PC-3 (cell line): ENCODE measurements around the gene FKBP9. TPM values are rescaled to one million over a fixed set of nuclear protein-coding genes. Genes with fewer than 3 reads are reported as not detected.

Experiments used
- ATAC-seq: fragments of 200-7000 bp; cut with Tn5 transposase; 2 replicates; pipeline ENCODE4 v1.9.1; 2020; ENCODE audit warnings: mild to moderate bottlenecking, moderate library complexity
- BruUV-seq: library from RNA; stranded (reverse); fragments of 400-500 nt; replicated peaks from 2 replicates; lab custom pipeline; 2021; lab: Mats Ljungman, UMichigan
- CTCF ChIA-PET: fragments of 300-600 bp; sonication (Branson Sonifier 250); formaldehyde crosslinking; loops from one replicate; lab custom pipeline; 2022; ENCODE audit warnings: antibody characterized with exemption; lab: Charles Lee
- POLR2A ChIA-PET: fragments of 300-600 bp; sonication (Branson Sonifier 250); formaldehyde crosslinking; loops from one replicate; lab custom pipeline; 2022; ENCODE audit warnings: antibody characterized with exemption; ENCODE audit not compliant: unreplicated experiment; lab: Charles Lee
- DNase-seq: peaks from one replicate; pipeline ENCODE4 v3.0.0-alpha.2; 2015
- H2AFZ ChIP-seq: fragments of 300-600 bp; sonication (generic); 2 replicates; pipeline ENCODE4 v1.6.0; 2016; ENCODE audit warnings: antibody characterized with exemption, low read length
- H3F3A ChIP-seq: fragments of 300-600 bp; sonication (generic); one replicate; pipeline ENCODE4 v1.6.0; 2017; ENCODE audit warnings: antibody characterized with exemption, low read length, control low read depth, mild to moderate bottlenecking; ENCODE audit not compliant: unreplicated experiment
- H3K27ac ChIP-seq: fragments of 300-600 bp; sonication (generic); 2 replicates; pipeline ENCODE4 v1.5.1; 2016; ENCODE audit warnings: mild to moderate bottlenecking, low read length
- H3K27me3 ChIP-seq: fragments of 300-600 bp; sonication (generic); 2 replicates; pipeline ENCODE4 v1.6.1; 2016; ENCODE audit warnings: low read length, mixed read lengths
- H3K36me3 ChIP-seq: fragments of 300-600 bp; sonication (generic); 2 replicates; pipeline ENCODE4 v1.6.1; 2016; ENCODE audit warnings: low read depth, mixed run types, low read length, mixed read lengths
- H3K4me1 ChIP-seq: fragments of 300-600 bp; sonication (generic); 2 replicates; pipeline ENCODE4 v1.5.1; 2016; ENCODE audit warnings: low read length; ENCODE audit not compliant: insufficient read depth
- H3K4me2 ChIP-seq: fragments of 300-600 bp; sonication (generic); 2 replicates; pipeline ENCODE4 v1.6.0; 2016; ENCODE audit warnings: low read length
- H3K4me3 ChIP-seq: fragments of 300-600 bp; sonication (generic); 2 replicates; pipeline ENCODE4 v1.5.1; 2016; ENCODE audit warnings: mild to moderate bottlenecking, low read length, mixed read lengths
- H3K79me2 ChIP-seq: fragments of 300-600 bp; sonication (generic); 2 replicates; pipeline ENCODE4 v1.6.1; 2017; ENCODE audit warnings: low read length, mixed read lengths
- H3K9ac ChIP-seq: fragments of 300-600 bp; sonication (generic); 2 replicates; pipeline ENCODE4 v1.6.0; 2016; ENCODE audit warnings: mild to moderate bottlenecking, low read length
- H3K9me2 ChIP-seq: fragments of 300-600 bp; sonication (generic); replicated peaks from 2 replicates; pipeline ENCODE4 v1.6.1; 2016; ENCODE audit warnings: mixed run types, low read length, mixed read lengths
- H3K9me3 ChIP-seq: fragments of 300-600 bp; sonication (generic); 2 replicates; pipeline ENCODE4 v1.6.1; 2016; ENCODE audit warnings: low read length, mixed read lengths
- H4K20me1 ChIP-seq: fragments of 300-600 bp; sonication (generic); 2 replicates; pipeline ENCODE4 v1.6.1; 2016; ENCODE audit warnings: low read length, mixed read lengths
- CTCF ChIP-seq: fragments of 300-600 bp; sonication (generic); conservative IDR thresholded peaks from 2 replicates; pipeline ENCODE4 v1.5.1; 2017; ENCODE audit warnings: antibody characterized with exemption, low read depth, mild to moderate bottlenecking, low read length
- EZH2 ChIP-seq: fragments of 300-600 bp; sonication (generic); IDR thresholded peaks from one replicate; pipeline ENCODE4 v1.6.1; 2017; ENCODE audit warnings: antibody characterized with exemption, mild to moderate bottlenecking, low read length; ENCODE audit not compliant: unreplicated experiment
- EZH2phosphoT487 ChIP-seq: fragments of 300-600 bp; sonication (generic); IDR thresholded peaks from 2 replicates; pipeline ENCODE4 v1.6.1; 2018; ENCODE audit warnings: mild to moderate bottlenecking, antibody characterized with exemption, low read length, borderline replicate concordance
- intact Hi-C: fragments of 100-400 bp; cut with micrococcal nuclease; formaldehyde crosslinking; loops from 2 replicates; pipeline ENCODE4 v1.9.0; 2023
- total RNA-seq: library from RNA; depleted of rRNA; stranded (reverse); fragments of >200 nt; gene quantifications from 2 replicates; pipeline ENCODE4 v1.2.3, GENCODE V29; 2014; rRNA removed

FKBP9 gene
- total RNA-seq, 1 experiment from 2014 or later = 63.4 TPM

- Histone ChIP-seq H3K27me3 (no peaks in the 10 kb centered on the region), H3K4me3 (no peak overlapping the region), H4K20me1 (peaks cover 21% of the 10 kb centered on the region), H3K36me3 (no peaks in the 10 kb centered on the region), H3K9me2 (no peaks in the 10 kb centered on the region), H3K4me1 (peaks cover 12% of the 10 kb centered on the region), H3K9me3 (no peaks in the 10 kb centered on the region), H3K9ac (no peak overlapping the region), H2AFZ (no peak overlapping the region), H3K79me2 (peaks cover 95% of the 10 kb centered on the region), H3K4me2 (no peak overlapping the region), H3K27ac (no peak overlapping the region), H3F3A (no peaks in the 10 kb centered on the region)
- peak; percentile 62 for ATAC-seq
- ChIA-PET CTCF (interaction anchor here (0.6 kb wide), 1 partner anchor 787 kb away, joined by 6 read pairs; no protein-coding TSS in a partner anchor), POLR2A (no interaction called here)
- intact Hi-C loops = loop anchor here (5.0 kb wide), 1 partner anchor 362 kb away; no protein-coding TSS in a partner anchor
- peak; percentile 36 for DNase-seq
- TF ChIP-seq CTCF (no peak), EZH2phosphoT487 (no peak), EZH2 (no peak)
- no TSS peak for BruUV-seq
These were observed 97.2 kb downstream of the FKBP9 start for GRCh38 chr7:33054261-33054964.

- intact Hi-C loops = no loop called here
- ChIA-PET CTCF (interaction anchor here (0.6 kb wide), 1 partner anchor 786 kb away, joined by 6 read pairs; no protein-coding TSS in a partner anchor), POLR2A (no interaction called here)
- Histone ChIP-seq H3F3A (no peaks in the 10 kb centered on the region), H3K27me3 (no peaks in the 10 kb centered on the region), H4K20me1 (peaks cover 27% of the 10 kb centered on the region), H3K4me1 (peaks cover 19% of the 10 kb centered on the region), H3K36me3 (0 out of 2 replicates have a peak, but pooled peaks cover 2% of the 10 kb centered on the region), H3K27ac (no peak overlapping the region), H3K79me2 (peaks cover 96% of the 10 kb centered on the region), H3K9ac (no peak overlapping the region), H2AFZ (no peak overlapping the region), H3K4me3 (no peak overlapping the region), H3K9me3 (no peaks in the 10 kb centered on the region), H3K9me2 (no peaks in the 10 kb centered on the region), H3K4me2 (no peak overlapping the region)
- TF ChIP-seq EZH2phosphoT487 (no peak), CTCF (no peak), EZH2 (no peak)
- ATAC-seq (no peak), DNase-seq (no peak)
- no TSS peak for BruUV-seq
These were observed 97.9 kb downstream of the FKBP9 start for GRCh38 chr7:33055158-33055557.

Other genes starting within 250 kb of the FKBP9 start
- 16.3 and 17.9 TPM in 2 replicates for gene KBTBD2, start 65.7 kb upstream of the FKBP9 start, total RNA-seq
- 34.3 and 35.0 TPM in 2 replicates for gene NT5C3A, start 105.3 kb downstream of the FKBP9 start, total RNA-seq
- gene RP9, start 152.0 kb downstream of the FKBP9 start, total RNA-seq = 24.6 and 33.9 TPM in 2 replicates
- 5.7 and 13.0 TPM in 2 replicates for gene BBS9, start 172.1 kb downstream of the FKBP9 start, total RNA-seq